ENCODE results near the gene TBC1D20.
"Not testable (repeated sequence)": the region's sequence is repeated elsewhere in the genome, so short reads cannot be mapped to it uniquely, and the experiment has no call there.

TBC1D20 gene

DNA sequence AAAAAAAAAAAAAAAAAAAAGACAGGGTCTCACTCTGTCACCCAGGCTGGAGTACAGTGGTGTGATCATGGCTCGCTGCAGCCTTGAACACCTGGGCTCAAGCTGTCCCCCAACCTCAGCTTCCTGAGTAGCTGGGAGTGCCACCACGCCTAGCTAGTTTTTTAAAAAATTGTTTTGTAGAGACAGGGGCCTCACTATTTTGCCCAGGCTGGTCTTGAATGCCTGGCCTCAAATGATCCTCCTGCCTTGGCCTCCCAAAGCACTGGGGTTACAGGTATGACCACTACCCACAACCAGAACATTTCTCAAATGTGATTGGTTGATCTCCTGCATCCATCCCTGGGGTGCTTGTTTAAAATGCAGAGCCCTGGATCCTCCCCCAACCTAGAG lies 59.8 kb downstream of the TBC1D20 start:
- H3K4me3 ChIP-seq (ENCODE audit: low read depth in 1 of 2, low read length in 2 of 2) = no peak overlapping the region
- H3K9me3 ChIP-seq (ENCODE audit: low read length) = no peaks in the 10 kb centered on the region
- no peaks in the 10 kb centered on the region for H3K36me3 ChIP-seq (ENCODE audit: insufficient read depth, low read length)
- no peak overlapping the region for H3K9ac ChIP-seq (ENCODE audit: low read length)
- no peak overlapping the region for H3K27ac ChIP-seq (ENCODE audit: low read depth, low read length)
- peaks cover 7% of the 10 kb centered on the region for H3K4me1 ChIP-seq (ENCODE audit: insufficient read depth, low read length)
- H3K27me3 ChIP-seq (ENCODE audit: control insufficient read depth in 1 of 2, insufficient read depth in 2 of 2, low read length in 2 of 2) = no peaks in the 10 kb centered on the region

DNA sequence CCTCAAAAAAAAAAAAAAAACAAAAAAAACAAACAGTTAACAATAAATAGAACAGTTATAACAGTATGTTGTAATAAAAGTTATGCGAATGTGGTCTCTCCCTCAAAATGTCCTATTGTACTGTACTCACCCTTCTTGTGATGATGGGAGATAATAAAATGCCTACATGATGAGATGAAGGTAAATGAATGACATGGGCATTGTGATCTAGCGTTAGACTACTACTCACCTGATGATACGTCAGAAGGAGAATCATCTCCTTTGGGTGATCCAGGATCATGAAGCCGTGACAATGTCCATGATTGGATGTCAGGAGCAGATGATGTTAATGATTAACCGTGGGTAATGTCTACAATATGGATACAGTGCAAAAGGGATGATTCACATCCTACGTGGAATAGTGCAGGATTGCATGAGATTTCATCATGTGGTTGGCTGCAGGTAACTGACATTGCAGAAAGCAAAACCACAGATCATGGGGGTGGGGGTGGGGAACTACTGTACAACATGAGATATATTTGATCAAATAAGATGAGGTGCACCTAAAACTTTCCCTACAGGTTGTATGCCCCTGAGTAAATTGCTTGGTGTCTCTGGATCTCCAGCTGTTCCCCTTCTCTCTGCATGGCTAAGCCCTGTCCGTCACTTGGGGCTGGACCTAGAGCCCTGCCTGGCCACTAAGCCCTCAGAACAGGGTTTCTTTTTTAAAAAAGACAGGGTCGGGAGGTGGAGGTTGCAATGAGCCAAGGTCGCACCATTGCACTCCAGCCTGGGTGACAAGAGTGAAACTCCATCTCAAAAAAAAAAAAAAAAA lies 60.4 kb downstream of the TBC1D20 start:
- peaks cover 2% of the 10 kb centered on the region for H3K4me1 ChIP-seq (ENCODE audit: insufficient read depth, low read length)
- no peaks in the 10 kb centered on the region for H3K9me3 ChIP-seq (ENCODE audit: low read length)
- no peak overlapping the region for H3K4me3 ChIP-seq (ENCODE audit: low read depth in 1 of 2, low read length in 2 of 2)
- H3K27ac ChIP-seq (ENCODE audit: low read depth, low read length) = no peak overlapping the region
- no peaks in the 10 kb centered on the region for H3K27me3 ChIP-seq (ENCODE audit: control insufficient read depth in 1 of 2, insufficient read depth in 2 of 2, low read length in 2 of 2)
- H3K9ac ChIP-seq (ENCODE audit: low read length) = no peak overlapping the region
- no peaks in the 10 kb centered on the region for H3K36me3 ChIP-seq (ENCODE audit: insufficient read depth, low read length)

DNA sequence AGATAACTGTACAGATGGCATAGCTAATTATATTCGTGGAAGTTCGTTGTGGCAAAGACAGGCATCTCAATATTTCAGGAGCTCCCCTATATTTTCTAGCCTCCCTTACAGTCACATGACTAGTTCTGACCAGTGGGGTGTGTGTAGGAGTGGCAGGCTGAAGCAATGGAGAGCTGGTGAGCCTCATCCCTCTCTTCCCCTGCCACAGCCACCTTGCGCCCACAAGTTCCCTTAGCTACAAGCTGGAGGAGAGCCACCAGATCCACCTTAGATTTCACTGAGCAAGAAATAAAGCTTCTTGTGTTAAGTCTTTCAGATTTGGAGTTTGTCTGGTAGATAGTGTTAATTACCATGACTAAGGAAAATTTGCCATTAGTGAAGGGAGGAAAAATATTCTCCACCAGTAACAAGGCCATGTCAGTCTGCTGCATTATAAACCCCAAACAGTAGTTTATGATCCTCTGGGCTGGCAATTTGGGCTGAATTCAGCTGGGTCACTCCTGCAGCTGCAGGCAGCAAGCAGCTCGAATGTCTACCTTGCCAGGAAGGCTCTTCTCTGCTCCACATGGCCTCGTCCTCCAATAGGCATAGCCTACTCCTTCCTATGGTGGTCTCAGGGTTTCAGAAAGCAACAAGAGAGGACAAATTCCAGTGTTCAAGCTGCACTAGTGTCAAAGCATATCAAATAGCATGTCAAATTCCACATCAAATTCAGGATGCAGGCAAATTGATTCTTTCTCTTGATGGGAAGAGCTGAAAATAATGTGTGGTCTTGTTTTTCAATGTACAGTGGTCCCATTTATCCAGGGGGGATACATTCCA lies 61.7 kb downstream of the TBC1D20 start:
- H3K36me3 ChIP-seq (ENCODE audit: insufficient read depth, low read length) = no peaks in the 10 kb centered on the region
- H3K9me3 ChIP-seq (ENCODE audit: low read length) = no peaks in the 10 kb centered on the region
- H3K27me3 ChIP-seq (ENCODE audit: control insufficient read depth in 1 of 2, insufficient read depth in 2 of 2, low read length in 2 of 2) = no peaks in the 10 kb centered on the region
- no peak overlapping the region for H3K9ac ChIP-seq (ENCODE audit: low read length)
- H3K4me3 ChIP-seq (ENCODE audit: low read depth in 1 of 2, low read length in 2 of 2) = no peak overlapping the region
- H3K4me1 ChIP-seq (ENCODE audit: insufficient read depth, low read length) = no peaks in the 10 kb centered on the region
- no peak overlapping the region for H3K27ac ChIP-seq (ENCODE audit: low read depth, low read length)

DNA sequence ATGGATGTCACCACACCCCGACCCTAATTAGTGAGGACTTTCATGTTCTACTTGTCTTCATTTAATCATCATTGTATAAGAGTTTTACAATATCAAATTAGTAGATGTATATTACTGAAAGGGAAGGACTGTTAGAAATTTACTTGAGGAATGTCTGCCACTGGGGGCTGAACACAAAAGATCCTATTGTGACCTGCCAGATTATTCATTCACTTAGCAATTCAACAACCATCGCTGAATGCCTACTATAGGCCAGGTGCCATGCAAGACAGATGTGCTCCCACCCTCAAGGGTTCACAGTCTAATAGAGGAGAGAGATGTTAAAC lies 62.2 kb downstream of the TBC1D20 start:
- Histone ChIP-seq H3K4me3 (ENCODE audit: low read depth in 1 of 2, low read length in 2 of 2) (no peak overlapping the region), H3K9ac (ENCODE audit: low read length) (no peak overlapping the region), H3K36me3 (ENCODE audit: insufficient read depth, low read length) (no peaks in the 10 kb centered on the region), H3K27ac (ENCODE audit: low read depth, low read length) (no peak overlapping the region), H3K9me3 (ENCODE audit: low read length) (no peaks in the 10 kb centered on the region), H3K4me1 (ENCODE audit: insufficient read depth, low read length) (no peaks in the 10 kb centered on the region), H3K27me3 (ENCODE audit: control insufficient read depth in 1 of 2, insufficient read depth in 2 of 2, low read length in 2 of 2) (no peaks in the 10 kb centered on the region)

DNA sequence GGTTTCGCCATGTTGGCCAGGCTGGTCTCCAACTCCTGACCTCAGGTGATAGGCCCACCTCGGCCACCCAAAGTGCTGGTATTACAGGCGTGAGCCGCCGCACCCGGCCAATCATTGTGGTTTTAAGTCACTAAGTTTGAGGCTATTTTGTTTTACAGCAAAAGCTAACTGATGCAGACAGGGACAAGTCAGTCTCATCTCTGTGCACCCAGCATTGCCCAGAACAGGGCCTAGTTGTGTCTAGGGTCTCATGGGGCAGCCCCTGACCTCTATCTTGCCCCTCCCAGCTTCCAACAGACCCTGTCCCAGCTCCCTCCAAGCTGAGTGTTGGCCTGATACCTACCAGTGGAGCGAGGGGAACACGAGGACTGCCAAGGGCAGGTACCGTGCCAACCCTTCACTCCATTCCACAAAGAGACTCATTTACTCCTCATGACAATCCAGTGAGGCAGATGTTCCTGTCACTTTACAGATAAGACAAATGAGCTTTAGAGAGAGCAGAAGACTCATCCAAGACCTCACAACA lies 63.1 kb downstream of the TBC1D20 start:
- Histone ChIP-seq H3K9ac (ENCODE audit: low read length) (no peak overlapping the region), H3K4me3 (ENCODE audit: low read depth in 1 of 2, low read length in 2 of 2) (no peak overlapping the region), H3K4me1 (ENCODE audit: insufficient read depth, low read length) (no peaks in the 10 kb centered on the region), H3K9me3 (ENCODE audit: low read length) (no peaks in the 10 kb centered on the region), H3K36me3 (ENCODE audit: insufficient read depth, low read length) (no peaks in the 10 kb centered on the region), H3K27ac (ENCODE audit: low read depth, low read length) (no peak overlapping the region), H3K27me3 (ENCODE audit: control insufficient read depth in 1 of 2, insufficient read depth in 2 of 2, low read length in 2 of 2) (no peaks in the 10 kb centered on the region)

DNA sequence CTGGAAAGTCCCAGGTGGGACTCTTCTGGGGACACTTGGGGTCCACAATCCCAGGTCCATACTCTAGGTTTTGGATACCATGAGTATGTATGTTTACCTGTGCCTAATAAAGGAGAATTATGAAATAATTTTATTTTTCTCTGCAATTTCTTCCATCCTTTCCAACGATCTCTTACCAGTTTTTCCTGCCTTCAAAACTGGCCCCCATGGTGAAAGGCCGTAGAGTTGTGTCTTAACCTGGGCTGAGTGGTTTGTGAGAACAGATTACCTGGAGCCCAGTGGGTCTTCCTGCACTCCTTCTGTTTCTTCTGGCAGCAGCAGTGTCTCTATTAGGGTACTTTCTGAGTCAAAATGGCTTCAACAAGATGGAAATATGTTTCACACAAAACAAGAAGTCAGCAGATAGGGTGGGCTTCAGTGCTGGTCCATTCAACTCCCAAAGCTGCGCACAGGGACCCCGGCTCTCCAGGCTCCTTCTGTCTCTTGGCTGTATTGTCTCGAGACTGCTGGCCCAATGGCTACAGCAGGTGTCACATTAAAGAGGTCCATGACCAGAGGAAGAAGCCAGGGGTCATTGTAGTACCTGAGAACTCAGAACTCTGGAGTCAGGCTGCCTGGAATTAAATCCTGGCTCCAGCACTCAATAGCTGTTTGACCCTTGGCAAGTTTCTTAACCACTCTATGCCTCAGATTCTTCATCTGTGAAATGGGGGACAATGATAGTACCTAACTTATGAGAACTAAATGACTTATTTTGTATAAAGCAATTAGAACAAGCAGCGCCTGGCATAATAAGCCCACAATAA lies 64.7 kb downstream of the TBC1D20 start:
- H3K27ac ChIP-seq (ENCODE audit: low read depth, low read length) = no peak overlapping the region
- no peak overlapping the region for H3K9ac ChIP-seq (ENCODE audit: low read length)
- no peaks in the 10 kb centered on the region for H3K36me3 ChIP-seq (ENCODE audit: insufficient read depth, low read length)
- no peaks in the 10 kb centered on the region for H3K4me1 ChIP-seq (ENCODE audit: insufficient read depth, low read length)
- H3K27me3 ChIP-seq (ENCODE audit: control insufficient read depth in 1 of 2, insufficient read depth in 2 of 2, low read length in 2 of 2) = no peaks in the 10 kb centered on the region
- H3K4me3 ChIP-seq (ENCODE audit: low read depth in 1 of 2, low read length in 2 of 2) = no peak overlapping the region
- no peaks in the 10 kb centered on the region for H3K9me3 ChIP-seq (ENCODE audit: low read length)

DNA sequence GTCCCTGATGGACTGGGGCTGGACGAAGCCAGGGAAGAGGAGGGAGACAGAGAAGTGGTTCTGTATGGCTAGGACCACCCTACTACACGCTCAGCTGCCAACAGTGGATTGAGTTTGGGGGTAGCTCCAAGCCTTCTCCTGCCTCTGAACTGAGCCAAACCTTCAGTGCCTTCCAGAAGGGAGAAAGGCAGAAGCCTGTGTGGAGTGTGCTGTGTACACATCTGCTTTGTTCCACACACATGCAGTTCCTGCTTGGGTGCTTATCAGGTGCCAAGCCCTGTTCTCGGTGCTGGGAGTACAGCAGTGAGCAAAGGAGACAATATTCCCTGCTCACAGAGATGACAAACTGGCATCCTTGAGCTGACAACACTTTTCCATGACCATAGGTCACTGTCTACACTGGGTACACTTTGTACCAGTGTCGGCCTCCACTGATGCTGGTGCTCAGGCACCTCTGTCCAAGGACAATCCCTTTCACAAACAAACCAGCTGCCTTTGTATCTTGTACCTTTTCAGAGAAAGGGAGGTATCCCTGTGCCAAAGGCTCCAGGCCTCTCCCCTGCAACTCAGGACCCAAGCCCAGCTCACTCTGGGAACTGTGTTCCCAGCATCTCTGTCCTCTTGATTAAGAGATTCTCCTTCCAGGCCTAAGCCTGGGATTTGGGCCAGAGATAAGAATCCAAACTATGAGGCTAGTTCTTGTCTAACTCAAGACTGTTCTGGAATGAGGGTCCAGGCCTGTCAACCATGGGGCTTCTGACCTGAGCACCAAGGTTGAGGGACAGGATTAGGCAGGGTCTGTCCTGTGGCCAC lies 65.5 kb downstream of the TBC1D20 start:
- Histone ChIP-seq H3K4me1 (ENCODE audit: insufficient read depth, low read length) (no peaks in the 10 kb centered on the region), H3K4me3 (ENCODE audit: low read depth in 1 of 2, low read length in 2 of 2) (no peak overlapping the region), H3K27ac (ENCODE audit: low read depth, low read length) (no peak overlapping the region), H3K9ac (ENCODE audit: low read length) (no peak overlapping the region), H3K9me3 (ENCODE audit: low read length) (no peaks in the 10 kb centered on the region), H3K27me3 (ENCODE audit: control insufficient read depth in 1 of 2, insufficient read depth in 2 of 2, low read length in 2 of 2) (no peaks in the 10 kb centered on the region), H3K36me3 (ENCODE audit: insufficient read depth, low read length) (no peaks in the 10 kb centered on the region)

DNA sequence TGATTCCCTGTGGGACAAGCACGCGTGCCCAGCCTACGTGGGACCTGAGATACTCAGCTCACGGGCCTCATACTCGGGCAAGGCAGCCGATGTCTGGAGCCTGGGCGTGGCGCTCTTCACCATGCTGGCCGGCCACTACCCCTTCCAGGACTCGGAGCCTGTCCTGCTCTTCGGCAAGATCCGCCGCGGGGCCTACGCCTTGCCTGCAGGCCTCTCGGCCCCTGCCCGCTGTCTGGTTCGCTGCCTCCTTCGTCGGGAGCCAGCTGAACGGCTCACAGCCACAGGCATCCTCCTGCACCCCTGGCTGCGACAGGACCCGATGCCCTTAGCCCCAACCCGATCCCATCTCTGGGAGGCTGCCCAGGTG lies 66.1 kb downstream of the TBC1D20 start:
- no peaks in the 10 kb centered on the region for H3K9me3 ChIP-seq (ENCODE audit: low read length)
- H3K4me1 ChIP-seq (ENCODE audit: insufficient read depth, low read length) = no peaks in the 10 kb centered on the region
- no peak overlapping the region for H3K9ac ChIP-seq (ENCODE audit: low read length)
- H3K27me3 ChIP-seq (ENCODE audit: control insufficient read depth in 1 of 2, insufficient read depth in 2 of 2, low read length in 2 of 2) = no peaks in the 10 kb centered on the region
- no peak overlapping the region for H3K27ac ChIP-seq (ENCODE audit: low read depth, low read length)
- no peaks in the 10 kb centered on the region for H3K36me3 ChIP-seq (ENCODE audit: insufficient read depth, low read length)
- H3K4me3 ChIP-seq (ENCODE audit: low read depth in 1 of 2, low read length in 2 of 2) = no peak overlapping the region

DNA sequence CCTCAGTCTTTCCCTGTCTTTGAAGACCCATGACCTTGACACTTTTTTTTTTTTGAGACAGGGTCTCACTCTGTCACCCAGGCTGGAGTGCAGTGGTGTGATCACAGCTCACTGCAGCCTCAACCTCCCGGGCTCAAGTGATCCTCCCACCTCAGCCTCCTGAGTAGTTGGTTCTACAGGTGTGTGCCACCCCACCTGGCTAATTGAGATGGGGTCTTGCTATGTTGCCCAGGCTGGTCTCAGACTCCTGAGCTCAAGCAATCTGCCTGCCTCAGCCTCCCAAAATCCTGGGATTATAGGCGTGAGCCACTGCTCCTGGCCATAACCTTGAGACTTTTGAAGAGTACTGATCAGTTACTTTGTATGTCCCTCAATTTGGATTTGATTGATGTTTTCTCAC lies 69.0 kb downstream of the TBC1D20 start:
- H3K27ac ChIP-seq (ENCODE audit: low read depth, low read length); H3K4me1 ChIP-seq (ENCODE audit: insufficient read depth, low read length); H3K27me3 ChIP-seq (ENCODE audit: control insufficient read depth in 1 of 2, insufficient read depth in 2 of 2, low read length in 2 of 2); H3K9me3 ChIP-seq (ENCODE audit: low read length); H3K36me3 ChIP-seq (ENCODE audit: insufficient read depth, low read length); H3K9ac ChIP-seq (ENCODE audit: low read length); H3K4me3 ChIP-seq (ENCODE audit: low read depth in 1 of 2, low read length in 2 of 2): not testable (repeated sequence)

DNA sequence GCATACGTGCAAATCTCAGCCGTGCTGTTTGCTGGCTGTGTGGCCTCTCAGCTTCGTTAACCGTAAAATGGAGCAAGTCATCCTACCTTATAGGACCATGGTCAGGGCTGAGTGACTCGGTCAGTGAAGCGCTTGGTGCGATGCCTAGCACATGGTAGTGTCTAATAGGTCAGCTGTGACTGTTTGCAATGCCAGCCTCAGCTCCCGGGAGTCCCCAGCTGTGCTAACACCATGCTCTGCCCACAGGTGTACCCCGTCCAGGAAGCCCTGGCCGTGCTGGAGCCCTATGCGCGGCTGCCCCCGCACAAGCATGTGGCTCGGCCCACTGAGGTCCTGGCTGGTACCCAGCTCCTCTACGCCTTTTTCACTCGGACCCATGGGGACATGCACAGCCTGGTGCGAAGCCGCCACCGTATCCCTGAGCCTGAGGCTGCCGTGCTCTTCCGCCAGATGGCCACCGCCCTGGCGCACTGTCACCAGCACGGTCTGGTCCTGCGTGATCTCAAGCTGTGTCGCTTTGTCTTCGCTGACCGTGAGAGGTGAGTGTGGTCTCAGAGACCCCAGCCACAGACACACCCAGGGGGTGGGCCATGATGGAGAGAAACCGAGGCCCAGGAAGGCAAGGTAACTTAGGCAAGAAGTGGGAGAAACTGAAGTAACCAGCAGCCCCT lies 71.2 kb downstream of the TBC1D20 start:
- Histone ChIP-seq H3K36me3 (ENCODE audit: insufficient read depth, low read length) (no peaks in the 10 kb centered on the region), H3K4me1 (ENCODE audit: insufficient read depth, low read length) (no peaks in the 10 kb centered on the region), H3K27ac (ENCODE audit: low read depth, low read length) (no peak overlapping the region), H3K27me3 (ENCODE audit: control insufficient read depth in 1 of 2, insufficient read depth in 2 of 2, low read length in 2 of 2) (no peaks in the 10 kb centered on the region), H3K4me3 (ENCODE audit: low read depth in 1 of 2, low read length in 2 of 2) (no peak overlapping the region), H3K9ac (ENCODE audit: low read length) (no peak overlapping the region), H3K9me3 (ENCODE audit: low read length) (no peaks in the 10 kb centered on the region)

All from muscle layer of colon (tissue), 2 donors.